ENCODE results near the gene APOBEC4. TPM values are rescaled to one million over a fixed set of nuclear protein-coding genes. Genes with fewer than 3 reads are reported as not detected.

Gene APOBEC4
- total RNA-seq, 1 donor from 2014 or later: not detected

GRCh38 chr1:183605904-183606303 lies 47.2 kb downstream of the APOBEC4 start:
- Mint-ChIP-seq H3K4me3 (ENCODE audit: unreplicated experiment) (no peak overlapping the region), H3K9me3 (ENCODE audit: unreplicated experiment) (no peaks in the 10 kb centered on the region), H3K36me3 (ENCODE audit: low read depth, unreplicated experiment) (no peaks in the 10 kb centered on the region), H3K27ac (ENCODE audit: unreplicated experiment) (no peak overlapping the region), H3K27me3 (ENCODE audit: unreplicated experiment) (peaks cover 3% of the 10 kb centered on the region), H3K4me1 (ENCODE audit: unreplicated experiment) (peaks cover 6% of the 10 kb centered on the region)
- TF ChIP-seq CTCF (IDR thresholded peaks at IDR 0.05; ENCODE audit: unreplicated experiment): no peak
- DNase-seq (ENCODE audit: low spot score): no peak

GRCh38 chr1:183604815-183605214 lies 48.3 kb downstream of the APOBEC4 start:
- no peak for DNase-seq (ENCODE audit: low spot score)
- Mint-ChIP-seq H3K27me3 (ENCODE audit: unreplicated experiment) (peaks cover 3% of the 10 kb centered on the region), H3K9me3 (ENCODE audit: unreplicated experiment) (no peaks in the 10 kb centered on the region), H3K27ac (ENCODE audit: unreplicated experiment) (no peak overlapping the region), H3K36me3 (ENCODE audit: low read depth, unreplicated experiment) (no peaks in the 10 kb centered on the region), H3K4me3 (ENCODE audit: unreplicated experiment) (no peak overlapping the region), H3K4me1 (ENCODE audit: unreplicated experiment) (peaks cover 6% of the 10 kb centered on the region)
- TF ChIP-seq CTCF (IDR thresholded peaks at IDR 0.05; ENCODE audit: unreplicated experiment): no peak

- Mint-ChIP-seq H3K27ac (ENCODE audit: unreplicated experiment) (no peak overlapping the region), H3K4me1 (ENCODE audit: unreplicated experiment) (peaks cover 6% of the 10 kb centered on the region)
- DNase-seq (ENCODE audit: low spot score): no peak
These were observed 48.9 kb downstream of the APOBEC4 start for GRCh38 chr1:183604038-183604808.

GRCh38 chr1:183602510-183602909 lies 50.6 kb downstream of the APOBEC4 start:
- Mint-ChIP-seq H3K4me3 (ENCODE audit: unreplicated experiment) (no peak overlapping the region), H3K9me3 (ENCODE audit: unreplicated experiment) (no peaks in the 10 kb centered on the region), H3K27ac (ENCODE audit: unreplicated experiment) (no peak overlapping the region), H3K4me1 (ENCODE audit: unreplicated experiment) (peaks cover 6% of the 10 kb centered on the region), H3K27me3 (ENCODE audit: unreplicated experiment) (peaks cover 3% of the 10 kb centered on the region), H3K36me3 (ENCODE audit: low read depth, unreplicated experiment) (no peaks in the 10 kb centered on the region)
- no peak for TF ChIP-seq CTCF (IDR thresholded peaks at IDR 0.05; ENCODE audit: unreplicated experiment)
- no peak for DNase-seq (ENCODE audit: low spot score)

More at GRCh38 chr1:183604038-183604808, 48.9 kb downstream of the APOBEC4 start:
- H3K27me3 Mint-ChIP-seq (ENCODE audit: unreplicated experiment): peaks cover 3% of the 10 kb centered on the region
- no peak for TF ChIP-seq CTCF (IDR thresholded peaks at IDR 0.05; ENCODE audit: unreplicated experiment)
- no peaks in the 10 kb centered on the region for H3K9me3 Mint-ChIP-seq (ENCODE audit: unreplicated experiment)
- no peaks in the 10 kb centered on the region for H3K36me3 Mint-ChIP-seq (ENCODE audit: low read depth, unreplicated experiment)
- no peak overlapping the region for H3K4me3 Mint-ChIP-seq (ENCODE audit: unreplicated experiment)

GRCh38 chr1:183600634-183601033 lies 52.5 kb downstream of the APOBEC4 start:
- no peak for TF ChIP-seq CTCF (IDR thresholded peaks at IDR 0.05; ENCODE audit: unreplicated experiment)
- H3K27ac Mint-ChIP-seq (ENCODE audit: unreplicated experiment): no peak overlapping the region
- H3K4me3 Mint-ChIP-seq (ENCODE audit: unreplicated experiment): no peak overlapping the region

More at GRCh38 chr1:183600634-183601033, 52.5 kb downstream of the APOBEC4 start:
- Mint-ChIP-seq H3K36me3 (ENCODE audit: low read depth, unreplicated experiment) (no peaks in the 10 kb centered on the region), H3K27me3 (ENCODE audit: unreplicated experiment) (peaks cover under 1% of the 10 kb centered on the region), H3K9me3 (ENCODE audit: unreplicated experiment) (no peaks in the 10 kb centered on the region), H3K4me1 (ENCODE audit: unreplicated experiment) (peaks cover 3% of the 10 kb centered on the region)
- no peak for DNase-seq (ENCODE audit: low spot score)

Data from endothelial cell (in vitro differentiated cells).